Heart right ventricle (tissue), 16 donors: Measurements from ENCODE around the gene ITGB5. TPM values are rescaled to one million over a fixed set of nuclear protein-coding genes. Genes with fewer than 3 reads are reported as not detected.

ENCODE experiments used
- ATAC-seq, 8 donors: fragments of 200-7000 bp; cut with Tn5 transposase; one replicate each; pipeline ENCODE4 v1.9.1; 2020; ENCODE audit warnings: mild to moderate bottlenecking in 8 of 8, moderate library complexity in 8 of 8, moderate number of reproducible peaks in 1 of 8
- DNase-seq, 2 donors: peaks; one replicate each; pipeline ENCODE4 v3.0.0-alpha.2; 2020
- H3K27ac ChIP-seq, 10 donors: fragments of 200-600 bp; sonication (generic) in 2 of 10; one replicate each; pipeline versions ENCODE4 v1.5.0 to v1.8.0; 2020 to 2022; ENCODE audit warnings: mild to moderate bottlenecking in 3 of 10
- H3K27me3 ChIP-seq, 7 donors: fragments of 200-600 bp; one replicate each; pipeline ENCODE4 v1.8.0; 2021 to 2022; ENCODE audit warnings: mild to moderate bottlenecking in 2 of 7
- H3K36me3 ChIP-seq, 9 donors: fragments of 200-600 bp; sonication (generic) in 1 of 9; one replicate each; pipeline versions ENCODE4 v1.5.0 to v1.8.0; 2020 to 2022; ENCODE audit warnings: mild to moderate bottlenecking in 2 of 9
- H3K4me1 ChIP-seq, 9 donors: fragments of 200-600 bp; sonication (generic) in 1 of 9; one replicate each; pipeline versions ENCODE4 v1.5.0 to v1.8.0; 2020 to 2022; ENCODE audit warnings: mild to moderate bottlenecking in 4 of 9
- H3K4me3 ChIP-seq, 10 donors: fragments of 200-600 bp; sonication (generic) in 2 of 10; one replicate each; pipeline versions ENCODE4 v1.5.0 to v1.8.0; 2020 to 2022; ENCODE audit warnings: mild to moderate bottlenecking in 7 of 10, moderate library complexity in 2 of 10
- H3K9me3 ChIP-seq, 11 donors: fragments of 200-600 bp in 10 of 11; sonication (generic) in 2 of 11; one replicate each; pipeline versions ENCODE4 v1.5.0 to v1.8.0; 2013 to 2022; ENCODE audit warnings: mild to moderate bottlenecking in 2 of 11, control low read depth in 1 of 11, moderate library complexity in 1 of 11
- CTCF ChIP-seq, 9 donors: fragments of 200-600 bp; sonication (generic) in 2 of 9; IDR thresholded peaks; one replicate each; pipeline versions ENCODE4 v1.5.0 to v1.8.0; 2021 to 2022; ENCODE audit warnings: antibody characterized with exemption in 9 of 9, mild to moderate bottlenecking in 5 of 9, moderate library complexity in 1 of 9
- WGBS, 2 donors: extraction: QIAGEN DNeasy Blood & Tissue Kit; methylation state at CpG; one replicate each; pipeline ENCODE4 v1.1.7; 2013; ENCODE audit warnings: inconsistent platforms in 1 of 2; 5-methylcytosine and 5-hydroxymethylcytosine counted together
- intact Hi-C, 10 donors: fragments of 100-400 bp; cut with DNase I; formaldehyde crosslinking; loops; one replicate each; pipeline versions ENCODE4 v1.11.1 to v1.14.2; 2022
- polyA plus RNA-seq, 2 donors: library from polyadenylated mRNA; stranded (reverse); fragments of 200-250 nt; gene quantifications; one replicate each; pipeline ENCODE4 v1.2.3, GENCODE V29; 2013
- total RNA-seq, 10 donors: library from RNA; stranded (reverse); fragmentation: NEBNext Ultra II Directional in 3 of 10; extraction: Animal tissue kit (Norgen Biotek cat#: 25700) in 3 of 10; gene quantifications; one replicate each; pipeline versions ENCODE4 v1.2.1 to v1.2.4, GENCODE V29; 2021 to 2023
- donor health status: Arrhythmogenic right ventricular cardiomyopathy.
- donor health status: ischemic (EF 13 %, LVEDD 7.1; RV severe dilation, severe dysfunction).
- donor health status: healthy with polysubstance abuse.
- donor health status: DM: no; HTN: yes; CAD: no.
- donor health status: DM: no; HTN: no; CAD: no.
- donor health status: ischemic (EF 25% LVEDD 6.9; RV normal size, moderate dysfunction).
- donor health status: ischemic (EF 25% LVEDD 5.7; RV mildly dilated, moderate dysfunction).
- donor health status: healthy.
- donor health status: DM: yes; HTN: yes; CAD: no.
- donor health status: Ischemic cardiomyopathy.
- donor health status: ischemic (EF 35%, LVEDD 5.7; RV mildly dilated, moderate dysfunction).
- donor health status: nonischemic (EF 11% LVEDD 7.7; RV severe dilation, severe dysfunction).
- donor health status: DM: yes; HTN: yes; CAD: no.
- donor health status: PGD.
- donor health status: ischemic (EF 29% LVEDD 5.4; RV normal size, mild dysfunction).
- donor health status: nonischemic (EF 23%, LVEDD 6.1; RV moderate dilation, normal function).

ITGB5 gene
- total and polyA plus RNA-seq, 12 donors: 18.5 to 154 (median 108) TPM

DNA sequence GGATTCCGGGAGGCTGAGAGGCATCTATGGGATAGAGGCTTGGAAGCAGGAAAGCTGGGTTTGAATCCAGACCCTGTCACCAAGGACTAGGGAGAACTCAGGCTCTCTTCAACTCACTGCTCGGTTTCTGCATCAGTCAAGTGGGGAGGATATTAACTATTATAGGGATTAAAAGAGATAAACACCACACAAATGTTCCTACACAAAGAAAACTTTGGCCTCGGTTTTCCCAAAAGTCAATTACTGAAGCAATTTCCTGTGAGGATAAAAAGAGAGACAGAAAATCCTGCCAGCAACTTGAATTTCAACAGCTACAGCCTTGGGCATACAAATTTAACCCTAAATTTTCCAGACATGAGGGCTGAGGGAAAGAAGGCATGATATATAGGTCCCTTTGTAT lies 36.0 kb downstream of the ITGB5 start:
- WGBS, 2 donors: 44 to 51% methylated on average over 3 of the region's 3 CpGs
- no peak overlapping the region for H3K4me3 ChIP-seq
- no peak for ATAC-seq
- H3K27ac ChIP-seq: peak overlapping the region in 4 of 10 donors; percentile 20 to 53 (median 41)
- no peaks in the 10 kb centered on the region for H3K27me3 ChIP-seq
- DNase-seq: no peak
- intact Hi-C loops: loop anchor here in 1 of 10 donors (5.0 kb wide), 1 partner anchor 36 kb away; the partner anchor contains the start of gene ITGB5
- H3K9me3 ChIP-seq: no peaks in the 10 kb centered on the region
- peaks cover 0 to 62% (median 21%) of the 10 kb centered on the region in 9 donors for H3K36me3 ChIP-seq
- TF ChIP-seq CTCF (IDR thresholded peaks at IDR 0.05): no peak
- H3K4me1 ChIP-seq: peaks cover 0 to 35% (median 10%) of the 10 kb centered on the region in 9 donors

- 76 to 78% methylated on average over 2 of the region's 2 CpGs for WGBS, 2 donors
- no peaks in the 10 kb centered on the region for H3K27me3 ChIP-seq
- H3K36me3 ChIP-seq: peaks cover 0 to 60% (median 20%) of the 10 kb centered on the region in 9 donors
- no peak overlapping the region for H3K4me3 ChIP-seq
- TF ChIP-seq CTCF (IDR thresholded peaks at IDR 0.05): no peak
- ATAC-seq (peak in 4 of 8 donors; percentile 43 to 78 (median 58)), DNase-seq (no peak)
- H3K27ac ChIP-seq: peak overlapping the region in 4 of 10 donors; percentile 20 to 53 (median 41)
- intact Hi-C loops: loop anchor here in 1 of 10 donors (5.0 kb wide), 1 partner anchor 37 kb away; the partner anchor contains the start of gene ITGB5
- no peaks in the 10 kb centered on the region for H3K9me3 ChIP-seq
- peaks cover under 1 to 40% (median 15%) of the 10 kb centered on the region in 9 donors for H3K4me1 ChIP-seq
Measured at GRCh38 chr3:124850633-124851032, 36.5 kb downstream of the ITGB5 start.

DNA sequence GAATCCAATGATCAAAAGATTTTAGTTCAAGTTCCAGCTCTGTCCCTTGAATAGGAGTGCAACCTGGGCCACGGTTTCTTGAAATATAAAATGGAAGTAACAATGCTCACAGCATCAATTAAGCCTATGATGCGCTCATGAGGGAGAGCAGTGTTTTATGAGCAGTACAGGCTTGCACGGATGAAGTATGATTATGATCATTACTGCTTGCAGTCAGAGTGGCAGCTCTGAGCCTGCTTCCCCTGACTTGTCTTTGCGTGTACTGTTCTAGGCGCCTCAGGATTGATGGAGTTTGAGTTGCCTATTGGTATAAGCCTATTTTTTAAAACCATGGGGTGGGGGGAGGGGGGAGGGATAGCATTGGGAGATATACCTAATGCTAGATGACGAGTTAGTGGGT lies 37.0 kb downstream of the ITGB5 start:
- H3K27ac ChIP-seq: peak overlapping the region in 1 of 10 donors; percentile 52
- H3K4me3 ChIP-seq: no peak overlapping the region
- 92 to 95% methylated on average over 6 of the region's 6 CpGs for WGBS, 2 donors
- no peaks in the 10 kb centered on the region for H3K9me3 ChIP-seq
- H3K4me1 ChIP-seq: peaks cover 5 to 45% (median 19%) of the 10 kb centered on the region in 9 donors
- DNase-seq (no peak), ATAC-seq (no peak)
- intact Hi-C loops: loop anchor here in 1 of 10 donors (5.0 kb wide), 1 partner anchor 37 kb away; the partner anchor contains the start of gene ITGB5
- H3K36me3 ChIP-seq: peaks cover 0 to 56% (median 16%) of the 10 kb centered on the region in 9 donors
- no peak for TF ChIP-seq CTCF (IDR thresholded peaks at IDR 0.05)
- H3K27me3 ChIP-seq: no peaks in the 10 kb centered on the region

DNA sequence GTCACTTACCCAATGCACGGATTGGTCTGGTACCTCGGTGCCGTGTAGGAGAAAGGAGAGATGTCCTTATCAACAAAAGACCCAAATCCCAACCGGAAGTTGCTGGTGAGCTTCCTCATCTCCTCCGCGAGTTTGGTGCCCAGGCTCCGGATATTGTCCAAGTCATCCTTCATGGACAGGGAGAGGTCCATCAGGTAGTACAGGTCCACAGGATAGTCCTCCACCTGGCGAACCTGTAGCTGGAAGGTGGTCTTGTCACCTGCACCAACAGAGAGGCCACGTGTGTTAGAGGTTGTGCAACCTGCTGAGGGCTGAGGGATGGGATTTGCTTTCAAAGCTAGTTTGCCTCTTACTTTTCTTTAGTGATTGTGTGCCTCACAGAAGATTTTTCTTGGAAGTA lies 38.9 kb downstream of the ITGB5 start:
- ATAC-seq (no peak), DNase-seq (no peak)
- H3K36me3 ChIP-seq: peaks cover 0 to 40% (median 10%) of the 10 kb centered on the region in 9 donors
- H3K4me3 ChIP-seq: no peak overlapping the region
- H3K4me1 ChIP-seq: peaks cover 10 to 58% (median 32%) of the 10 kb centered on the region in 9 donors
- no peaks in the 10 kb centered on the region for H3K27me3 ChIP-seq
- no peak overlapping the region for H3K27ac ChIP-seq
- TF ChIP-seq CTCF (IDR thresholded peaks at IDR 0.05): no peak
- WGBS, 2 donors: 93 to 97% methylated on average over 9 of the region's 9 CpGs
- H3K9me3 ChIP-seq: no peaks in the 10 kb centered on the region
- intact Hi-C loops: no loop called here
